Upper lobe of left lung (tissue), 6 donors: ENCODE measurements around the gene NUDT8. TPM values are rescaled to one million over a fixed set of nuclear protein-coding genes. Genes with fewer than 3 reads are reported as not detected.

Experiments used
- ATAC-seq, 2 donors: fragments of 200-7000 bp; cut with Tn5 transposase; one replicate each; pipeline ENCODE4 v1.9.1; 2022; ENCODE audit warnings: mild to moderate bottlenecking in 2 of 2, moderate library complexity in 2 of 2; ENCODE audit not compliant: low FRiP score in 2 of 2
- DNase-seq, 2 donors: peaks; one replicate each; pipeline ENCODE4 v3.0.0-alpha.2; 2019 to 2020
- H3K27ac ChIP-seq, 4 donors: fragments of 200-600 bp; sonication (generic); one replicate each; pipeline ENCODE4 v1.5.1; 2016 to 2019
- H3K27me3 ChIP-seq, 4 donors: fragments of 200-600 bp; sonication (generic); one replicate each; pipeline ENCODE4 v1.5.1; 2017 to 2019
- H3K36me3 ChIP-seq, 4 donors: fragments of 200-600 bp; sonication (generic); one replicate each; pipeline ENCODE4 v1.5.1; 2016 to 2019
- H3K4me1 ChIP-seq, 4 donors: fragments of 200-600 bp; sonication (generic); one replicate each; pipeline ENCODE4 v1.5.1; 2018 to 2019
- H3K4me3 ChIP-seq, 4 donors: fragments of 200-600 bp; sonication (generic); one replicate each; pipeline ENCODE4 v1.5.1; 2017 to 2019; ENCODE audit warnings: mild to moderate bottlenecking in 2 of 4, moderate library complexity in 1 of 4
- H3K9me3 ChIP-seq, 4 donors: fragments of 200-600 bp; sonication (generic); one replicate each; pipeline ENCODE4 v1.5.1; 2018 to 2019
- EP300 ChIP-seq, 4 donors: sonication (generic); formaldehyde crosslinking; IDR thresholded peaks; one replicate each; pipeline ENCODE4 v1.5.1; 2017; ENCODE audit warnings: antibody characterized with exemption in 4 of 4, control low read depth in 2 of 4
- POLR2A ChIP-seq, 4 donors: fragments of 450-650 bp; IDR thresholded peaks; one replicate each; pipeline ENCODE4 v1.5.1; 2016 to 2017; ENCODE audit warnings: antibody characterized with exemption in 4 of 4, mild to moderate bottlenecking in 2 of 4
- POLR2AphosphoS5 ChIP-seq, 2 donors: sonication (generic); formaldehyde crosslinking; IDR thresholded peaks; one replicate each; pipeline ENCODE4 v1.5.1; 2017; ENCODE audit warnings: antibody characterized with exemption in 2 of 2
- WGBS, 2 donors: methylation state at CpG; one replicate each; pipeline ENCODE4 v1.1.5; 2017 to 2018; 5-methylcytosine and 5-hydroxymethylcytosine counted together
- total RNA-seq, 6 donors: library from RNA; depleted of rRNA in 4 of 6; stranded (reverse); fragments of >200 nt in 4 of 6; gene quantifications; one replicate each; pipeline versions ENCODE4 v1.1.0 to v1.2.1, GENCODE V29; 2016 to 2021
- TF ChIP-seq, protein P1 (sequence below), 6 experiments: fragments of 450-650 bp in 4 of 6; fragments of 200-600 bp in 2 of 6; sonication (generic) in 2 of 6; IDR thresholded peaks; one replicate each; pipeline ENCODE4 v1.5.1; 2016 to 2019; ENCODE audit warnings: antibody characterized with exemption in 6 of 6
- donor health status: DM: no; HTN: no; CAD: no; lungs with moderate emphysema.
- donor health status: DM: no; HTN: yes; CAD: no; lungs with severe emphysema.

The NUDT8 gene
- total RNA-seq, 6 donors from 2014 or later = 4.3 to 17.8 (median 13.9) TPM; not detected in 1

DNA sequence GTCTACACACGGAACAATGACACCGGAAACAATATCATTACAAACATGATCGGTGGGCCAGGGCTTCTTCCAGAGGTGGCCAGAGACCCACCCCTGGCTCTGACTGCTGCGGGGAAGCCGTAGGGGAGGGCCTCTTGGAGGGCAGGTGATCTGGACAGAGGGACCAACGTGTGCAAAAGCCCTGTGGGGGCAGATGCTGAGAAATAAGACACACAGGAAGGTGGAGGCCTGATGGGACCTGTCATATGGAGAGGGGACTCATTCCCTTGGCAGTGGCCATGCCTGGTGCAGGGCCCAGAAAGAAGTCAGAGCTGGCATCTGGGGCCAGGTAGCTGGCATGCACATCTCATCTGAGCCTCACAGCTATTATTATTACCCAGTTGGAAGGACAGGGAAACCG lies 43.6 kb upstream of the NUDT8 start:
- no peaks in the 10 kb centered on the region for H3K36me3 ChIP-seq
- no peak overlapping the region for H3K27ac ChIP-seq
- no peak overlapping the region for H3K4me3 ChIP-seq
- H3K4me1 ChIP-seq = peaks cover 0 to 6% (median 5%) of the 10 kb centered on the region in 4 donors
- TF ChIP-seq POLR2AphosphoS5 (IDR thresholded peaks at IDR 0.05) (no peak), EP300 (IDR thresholded peaks at IDR 0.05) (no peak), POLR2A (IDR thresholded peaks at IDR 0.05) (no peak)
- TF ChIP-seq, protein P1, sequence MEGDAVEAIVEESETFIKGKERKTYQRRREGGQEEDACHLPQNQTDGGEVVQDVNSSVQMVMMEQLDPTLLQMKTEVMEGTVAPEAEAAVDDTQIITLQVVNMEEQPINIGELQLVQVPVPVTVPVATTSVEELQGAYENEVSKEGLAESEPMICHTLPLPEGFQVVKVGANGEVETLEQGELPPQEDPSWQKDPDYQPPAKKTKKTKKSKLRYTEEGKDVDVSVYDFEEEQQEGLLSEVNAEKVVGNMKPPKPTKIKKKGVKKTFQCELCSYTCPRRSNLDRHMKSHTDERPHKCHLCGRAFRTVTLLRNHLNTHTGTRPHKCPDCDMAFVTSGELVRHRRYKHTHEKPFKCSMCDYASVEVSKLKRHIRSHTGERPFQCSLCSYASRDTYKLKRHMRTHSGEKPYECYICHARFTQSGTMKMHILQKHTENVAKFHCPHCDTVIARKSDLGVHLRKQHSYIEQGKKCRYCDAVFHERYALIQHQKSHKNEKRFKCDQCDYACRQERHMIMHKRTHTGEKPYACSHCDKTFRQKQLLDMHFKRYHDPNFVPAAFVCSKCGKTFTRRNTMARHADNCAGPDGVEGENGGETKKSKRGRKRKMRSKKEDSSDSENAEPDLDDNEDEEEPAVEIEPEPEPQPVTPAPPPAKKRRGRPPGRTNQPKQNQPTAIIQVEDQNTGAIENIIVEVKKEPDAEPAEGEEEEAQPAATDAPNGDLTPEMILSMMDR (IDR thresholded peaks at IDR 0.05) = no peak
- DNase-seq (no peak), ATAC-seq (no peak)
- no peaks in the 10 kb centered on the region for H3K27me3 ChIP-seq
- WGBS, 2 donors = 86 to 89% methylated on average over 7 of the region's 7 CpGs
- H3K9me3 ChIP-seq = no peaks in the 10 kb centered on the region

DNA sequence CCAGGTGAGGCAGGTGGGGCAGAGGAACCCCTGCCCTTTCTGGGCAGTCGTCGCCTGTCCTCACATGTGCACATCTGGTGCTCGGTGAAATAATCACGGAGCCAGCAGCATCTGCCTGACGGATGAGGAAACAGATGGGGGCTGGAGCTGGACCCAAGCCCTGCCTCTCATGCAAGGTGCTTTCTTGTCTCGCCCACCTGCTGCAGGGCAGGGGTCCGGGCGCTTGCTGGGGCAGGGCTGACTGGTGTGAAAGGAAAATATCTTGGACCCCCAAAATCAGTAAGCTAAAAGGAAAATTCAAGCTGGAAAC lies 41.4 kb upstream of the NUDT8 start:
- Histone ChIP-seq H3K9me3 (no peaks in the 10 kb centered on the region), H3K27me3 (no peaks in the 10 kb centered on the region), H3K4me1 (peaks cover 0 to 6% (median 5%) of the 10 kb centered on the region in 4 donors), H3K36me3 (no peaks in the 10 kb centered on the region), H3K27ac (no peak overlapping the region), H3K4me3 (no peak overlapping the region)
- WGBS, 2 donors = 61 to 76% methylated on average over 6 to 8 of the region's 8 CpGs
- no peak for ATAC-seq
- TF ChIP-seq EP300 (IDR thresholded peaks at IDR 0.05) (no peak), POLR2A (IDR thresholded peaks at IDR 0.05) (no peak), POLR2AphosphoS5 (IDR thresholded peaks at IDR 0.05) (no peak)
- TF ChIP-seq, protein P1 (IDR thresholded peaks at IDR 0.05) = no peak
- no peak for DNase-seq

DNA sequence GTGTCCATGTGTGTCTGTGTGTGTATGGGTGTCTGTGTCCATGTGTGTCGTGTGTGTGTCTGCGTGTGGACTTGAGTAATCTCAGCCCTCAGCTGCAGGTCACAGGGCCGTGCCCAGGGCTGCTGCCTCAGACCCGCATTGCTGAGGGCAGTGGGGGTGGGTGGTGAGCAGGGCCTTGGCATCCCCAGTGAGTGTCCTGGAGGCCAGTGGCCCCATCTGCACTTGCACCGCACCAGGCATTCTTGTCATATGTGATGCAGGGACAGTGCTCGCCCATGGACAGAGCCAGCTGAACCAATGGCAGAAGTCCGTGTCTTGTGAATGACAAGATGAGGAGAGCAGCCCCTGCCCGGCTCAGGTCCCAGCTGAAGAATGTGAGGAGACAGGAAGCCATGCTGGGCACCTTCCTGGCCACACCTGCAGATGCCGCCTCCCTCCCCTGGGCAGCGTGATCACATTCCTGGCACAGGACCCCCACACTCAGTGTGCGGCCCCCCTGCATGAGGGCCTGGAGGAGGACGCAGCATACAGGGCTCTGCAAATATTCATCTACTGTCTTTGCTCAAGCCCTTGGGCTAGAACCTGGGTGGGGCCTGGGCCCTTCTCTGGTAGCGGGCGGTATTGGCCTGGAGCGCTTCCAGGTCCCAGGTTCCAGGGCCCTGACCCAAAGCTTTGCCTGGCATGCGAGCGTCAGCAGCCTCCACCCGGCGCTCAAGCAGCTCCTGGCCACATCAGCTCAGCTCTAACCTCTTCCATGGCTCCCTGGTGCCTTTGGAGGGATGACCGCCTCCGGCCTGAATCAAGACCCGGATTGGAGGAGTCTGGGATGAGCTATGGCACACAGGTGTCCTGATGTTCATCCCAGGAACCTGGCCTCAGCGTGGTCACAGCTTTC lies 40.8 kb upstream of the NUDT8 start:
- Histone ChIP-seq H3K9me3 (no peaks in the 10 kb centered on the region), H3K27me3 (no peaks in the 10 kb centered on the region), H3K27ac (no peak overlapping the region), H3K4me1 (peaks cover 0 to 6% (median 5%) of the 10 kb centered on the region in 4 donors), H3K4me3 (no peak overlapping the region), H3K36me3 (no peaks in the 10 kb centered on the region)
- 82 to 90% methylated on average over 2 to 23 of the region's 23 CpGs for WGBS, 2 donors
- TF ChIP-seq POLR2AphosphoS5 (IDR thresholded peaks at IDR 0.05) = no peak
- TF ChIP-seq POLR2A (IDR thresholded peaks at IDR 0.05) = no peak
- TF ChIP-seq, protein P1 (IDR thresholded peaks at IDR 0.05) = no peak
- TF ChIP-seq EP300 (IDR thresholded peaks at IDR 0.05) = no peak
- peak in 1 of 2 donors; percentile 59 for DNase-seq
- ATAC-seq = no peak

DNA sequence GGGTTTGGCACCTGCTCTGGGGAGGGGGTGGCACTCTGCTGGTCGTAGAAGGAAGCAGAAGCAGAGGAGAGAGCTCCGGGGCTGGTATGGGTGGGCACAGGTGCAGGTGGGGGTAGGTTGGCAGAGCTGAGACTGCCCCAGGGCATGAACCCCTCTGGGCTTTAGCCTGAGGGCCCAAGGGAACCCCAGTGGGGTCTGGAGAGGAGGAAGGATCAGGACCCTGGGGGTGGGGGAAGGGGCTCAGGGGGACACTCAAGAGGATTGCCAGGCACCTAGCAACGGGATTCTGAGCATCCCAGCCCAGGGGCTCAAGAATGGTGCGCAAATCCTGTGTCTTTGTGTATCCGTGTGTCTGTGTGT lies 38.4 kb upstream of the NUDT8 start:
- H3K4me3 ChIP-seq = no peak overlapping the region
- no peaks in the 10 kb centered on the region for H3K9me3 ChIP-seq
- WGBS, 2 donors = 52 to 58% methylated on average over 5 of the region's 5 CpGs
- H3K27me3 ChIP-seq = no peaks in the 10 kb centered on the region
- H3K36me3 ChIP-seq = no peaks in the 10 kb centered on the region
- DNase-seq (no peak), ATAC-seq (no peak)
- H3K27ac ChIP-seq = no peak overlapping the region
- no peaks in the 10 kb centered on the region for H3K4me1 ChIP-seq
- TF ChIP-seq, protein P1 (IDR thresholded peaks at IDR 0.05) = no peak
- no peak for TF ChIP-seq EP300 (IDR thresholded peaks at IDR 0.05)
- TF ChIP-seq POLR2A (IDR thresholded peaks at IDR 0.05) = no peak
- TF ChIP-seq POLR2AphosphoS5 (IDR thresholded peaks at IDR 0.05) = no peak
